GM19438 (cell line): ENCODE results near the gene LIPK.

Experiments
- ATAC-seq: cut with Tn5 transposase; IDR thresholded peaks from one replicate; pipeline ENCODE4 v1.9.1; 2021; ENCODE audit warnings: low read depth; ENCODE audit not compliant: unreplicated experiment

The LIPK gene

GRCh38 chr10:88781206-88781605 is 75.2 kb downstream of the LIPK start:
- ATAC-seq: no peak

GRCh38 chr10:88782222-88782621 is 76.2 kb downstream of the LIPK start:
- ATAC-seq: no peak

- no peak for ATAC-seq
These were observed 77.7 kb downstream of the LIPK start for GRCh38 chr10:88783724-88784123.

GRCh38 chr10:88786032-88786770 is 80.2 kb downstream of the LIPK start:
- no peak for ATAC-seq

GRCh38 chr10:88787463-88787862 is 81.4 kb downstream of the LIPK start:
- no peak for ATAC-seq

- ATAC-seq: no peak
These were observed 82.9 kb downstream of the LIPK start for GRCh38 chr10:88788924-88789323.

GRCh38 chr10:88791924-88792323 is 85.9 kb downstream of the LIPK start:
- ATAC-seq: no peak

- no peak for ATAC-seq
These were observed 86.6 kb downstream of the LIPK start for GRCh38 chr10:88792661-88793060.

- ATAC-seq: no peak
These were observed 87.8 kb downstream of the LIPK start for GRCh38 chr10:88793712-88794299.

- no peak for ATAC-seq
These were observed 88.7 kb downstream of the LIPK start for GRCh38 chr10:88794731-88795130.

- no peak for ATAC-seq
These were observed 94.4 kb downstream of the LIPK start for GRCh38 chr10:88800152-88801125.
